Activated CD4-positive, alpha-beta T cell treated with anti-CD3 and anti-CD28 coated beads for 36 hours (primary cell): ENCODE data around the gene CAMSAP3. TPM values are rescaled to one million over a fixed set of nuclear protein-coding genes. Genes with fewer than 3 reads are reported as not detected.

Source experiments
- ATAC-seq: fragments of 200-7000 bp; cut with Tn5 transposase; one replicate; pipeline ENCODE4 v1.10.0; 2021; ENCODE audit warnings: mild to moderate bottlenecking, moderate library complexity
- CTCF ChIA-PET: fragments of 350-600 bp; sonication (Branson Sonifier 250); formaldehyde crosslinking; loops from one replicate; lab custom pipeline; 2021; ENCODE audit warnings: antibody characterized with exemption; lab: Charles Lee
- POLR2A ChIA-PET: fragments of 350-600 bp; sonication (Branson Sonifier 250); formaldehyde crosslinking; loops from one replicate; lab custom pipeline; 2021; ENCODE audit warnings: antibody characterized with exemption, inconsistent platforms; lab: Charles Lee
- DNase-seq: peaks from one replicate; pipeline ENCODE4 v3.0.0-alpha.2; 2020
- H3K27ac Mint-ChIP-seq: one replicate; pipeline ENCODE4 v1.8.0; 2021; ENCODE audit warnings: mixed read lengths
- H3K27me3 Mint-ChIP-seq: one replicate; pipeline ENCODE4 v1.8.0; 2021; ENCODE audit warnings: mixed read lengths
- H3K36me3 Mint-ChIP-seq: one replicate; pipeline ENCODE4 v1.8.0; 2021; ENCODE audit warnings: low read depth, mixed read lengths
- H3K4me1 Mint-ChIP-seq: one replicate; pipeline ENCODE4 v1.8.0; 2021; ENCODE audit warnings: mixed read lengths
- H3K4me3 Mint-ChIP-seq: one replicate; pipeline ENCODE4 v1.8.0; 2021; ENCODE audit warnings: mild to moderate bottlenecking, moderate library complexity, mixed read lengths
- H3K9me3 Mint-ChIP-seq: one replicate; pipeline ENCODE4 v1.8.0; 2021; ENCODE audit warnings: low read depth, mixed read lengths
- intact Hi-C, 2 experiments: fragments of 100-400 bp; cut with DNase I in 1 of 2; cut with micrococcal nuclease in 1 of 2; formaldehyde crosslinking; loops; one replicate each; pipeline versions ENCODE4 v1.14.2 to v1.15.1; 2022 to 2024; cut with DNase I, micrococcal nuclease
- microRNA-seq: library from miRNA; unstranded; fragments of <30 nt; microRNA quantifications from one replicate; pipeline ENCODE4 v1.2.0, GENCODE V29; 2021; ENCODE audit warnings: borderline replicate concordance
- total RNA-seq, 2 experiments: library from RNA; stranded (reverse); gene quantifications; one replicate each; pipeline ENCODE4 v1.2.3, GENCODE V29; 2021

Gene CAMSAP3
- total RNA-seq, 2 experiments from 2014 or later: 0.50 to 0.58 TPM

GRCh38 chr19:7654401-7654800, 58.7 kb downstream of the CAMSAP3 start:
- CTCF ChIA-PET: interaction anchor here (0.7 to 1.2 kb wide), 3 partner anchors 24 to 86 kb away, joined by 3 to 4 read pairs (median 3); partner anchors contain the start of gene TRAPPC5
- H3K27ac Mint-ChIP-seq: no peak overlapping the region
- intact Hi-C loops: no loop called here
- H3K4me3 Mint-ChIP-seq: no peak overlapping the region
- POLR2A ChIA-PET: interaction anchor here (0.6 kb wide), 1 partner anchor 9 kb away, joined by 3 read pairs; no protein-coding TSS in a partner anchor
- H3K4me1 Mint-ChIP-seq: peaks cover 31% of the 10 kb centered on the region
- ATAC-seq: no peak
- H3K27me3 Mint-ChIP-seq: no peaks in the 10 kb centered on the region
- H3K9me3 Mint-ChIP-seq: no peaks in the 10 kb centered on the region
- DNase-seq: no peak
- no peaks in the 10 kb centered on the region for H3K36me3 Mint-ChIP-seq

GRCh38 chr19:7655581-7655980, 59.9 kb downstream of the CAMSAP3 start:
- no peak overlapping the region for H3K4me3 Mint-ChIP-seq
- H3K27ac Mint-ChIP-seq: no peak overlapping the region
- no peaks in the 10 kb centered on the region for H3K9me3 Mint-ChIP-seq
- H3K27me3 Mint-ChIP-seq: no peaks in the 10 kb centered on the region
- intact Hi-C loops: no loop called here
- no peaks in the 10 kb centered on the region for H3K36me3 Mint-ChIP-seq
- no peak for ATAC-seq
- CTCF ChIA-PET: interaction anchor here (0.7 to 1.4 kb wide), 3 partner anchors 25 to 290 kb away, joined by 3 read pairs; partner anchors contain the start of gene TRAPPC5
- DNase-seq: no peak
- H3K4me1 Mint-ChIP-seq: peaks cover 31% of the 10 kb centered on the region
- POLR2A ChIA-PET: interaction anchor here (0.5 to 0.6 kb wide), 2 partner anchors 20 to 249 kb away, joined by 3 read pairs; no protein-coding TSS in a partner anchor

GRCh38 chr19:7657131-7657751, 61.6 kb downstream of the CAMSAP3 start:
- Mint-ChIP-seq H3K27me3 (no peaks in the 10 kb centered on the region), H3K4me3 (no peak overlapping the region), H3K36me3 (no peaks in the 10 kb centered on the region), H3K27ac (peak overlapping the region; percentile 37), H3K4me1 (peaks cover 28% of the 10 kb centered on the region), H3K9me3 (no peaks in the 10 kb centered on the region)
- intact Hi-C loops: no loop called here
- ATAC-seq: peak; percentile 72
- DNase-seq: peak; percentile 74
- CTCF ChIA-PET: interaction anchor here (1.1 to 2.1 kb wide), 3 partner anchors 12 to 24 kb away, joined by 4 to 8 read pairs (median 4); partner anchors contain the start of genes RETN and TRAPPC5
- POLR2A ChIA-PET: no interaction called here

GRCh38 chr19:7658219-7658686, 62.6 kb downstream of the CAMSAP3 start:
- Mint-ChIP-seq H3K36me3 (no peaks in the 10 kb centered on the region), H3K9me3 (no peaks in the 10 kb centered on the region), H3K27me3 (no peaks in the 10 kb centered on the region), H3K4me1 (peaks cover 23% of the 10 kb centered on the region), H3K27ac (peak overlapping the region; percentile 79), H3K4me3 (peak overlapping the region; percentile 65)
- intact Hi-C loops: loop anchor here in 1 of 2 experiments (1.0 kb wide), 1 partner anchor 23 kb away; no protein-coding TSS in a partner anchor
- peak; percentile 91 for ATAC-seq
- CTCF ChIA-PET: interaction anchor here (0.6 to 2.1 kb wide), 6 partner anchors 16 to 794 kb away, joined by 3 to 8 read pairs (median 3); partner anchors contain the start of gene TRAPPC5
- peak; percentile 71 for DNase-seq
- POLR2A ChIA-PET: interaction anchor here (0.6 kb wide), 1 partner anchor 14 kb away, joined by 3 read pairs; no protein-coding TSS in a partner anchor

GRCh38 chr19:7661744-7662538, 66.3 kb downstream of the CAMSAP3 start:
- Mint-ChIP-seq H3K9me3 (no peaks in the 10 kb centered on the region), H3K27ac (no peak overlapping the region), H3K4me3 (no peak overlapping the region), H3K27me3 (peaks cover 3% of the 10 kb centered on the region), H3K36me3 (no peaks in the 10 kb centered on the region), H3K4me1 (peaks cover 17% of the 10 kb centered on the region)
- DNase-seq (no peak), ATAC-seq (no peak)
- CTCF ChIA-PET: interaction anchor here (0.6 to 0.8 kb wide), 2 partner anchors 130 to 772 kb away, joined by 3 read pairs; no protein-coding TSS in a partner anchor
- POLR2A ChIA-PET: interaction anchor here (0.6 kb wide), 1 partner anchor 301 kb away, joined by 3 read pairs; no protein-coding TSS in a partner anchor
- intact Hi-C loops: no loop called here

GRCh38 chr19:7662657-7663056, 67.0 kb downstream of the CAMSAP3 start:
- H3K4me3 Mint-ChIP-seq: no peak overlapping the region
- ATAC-seq (no peak), DNase-seq (no peak)
- no peak overlapping the region for H3K27ac Mint-ChIP-seq
- no peaks in the 10 kb centered on the region for H3K9me3 Mint-ChIP-seq
- H3K36me3 Mint-ChIP-seq: no peaks in the 10 kb centered on the region
- POLR2A ChIA-PET: interaction anchor here (0.6 kb wide), 1 partner anchor 302 kb away, joined by 3 read pairs; no protein-coding TSS in a partner anchor
- H3K27me3 Mint-ChIP-seq: peaks cover 5% of the 10 kb centered on the region
- intact Hi-C loops: no loop called here
- CTCF ChIA-PET: interaction anchor here (0.6 to 0.8 kb wide), 2 partner anchors 129 to 772 kb away, joined by 3 read pairs; no protein-coding TSS in a partner anchor
- peaks cover 10% of the 10 kb centered on the region for H3K4me1 Mint-ChIP-seq

GRCh38 chr19:7663706-7664105, 68.0 kb downstream of the CAMSAP3 start:
- DNase-seq (no peak), ATAC-seq (no peak)
- H3K36me3 Mint-ChIP-seq: no peaks in the 10 kb centered on the region
- CTCF ChIA-PET: no interaction called here
- H3K4me1 Mint-ChIP-seq: no peaks in the 10 kb centered on the region
- H3K9me3 Mint-ChIP-seq: no peaks in the 10 kb centered on the region
- POLR2A ChIA-PET: interaction anchor here (0.6 kb wide), 1 partner anchor 10 kb away, joined by 3 read pairs; no protein-coding TSS in a partner anchor
- intact Hi-C loops: no loop called here
- peaks cover 5% of the 10 kb centered on the region for H3K27me3 Mint-ChIP-seq
- H3K4me3 Mint-ChIP-seq: no peak overlapping the region
- no peak overlapping the region for H3K27ac Mint-ChIP-seq

- peaks cover 12% of the 10 kb centered on the region for H3K27me3 Mint-ChIP-seq
- H3K9me3 Mint-ChIP-seq: no peaks in the 10 kb centered on the region
- ChIA-PET CTCF (interaction anchor here (0.8 to 1.3 kb wide), 2 partner anchors 14 to 133 kb away, joined by 3 to 6 read pairs; no protein-coding TSS in a partner anchor), POLR2A (no interaction called here)
- DNase-seq: no peak
- H3K36me3 Mint-ChIP-seq: no peaks in the 10 kb centered on the region
- no peak for ATAC-seq
- H3K4me3 Mint-ChIP-seq: no peak overlapping the region
- H3K4me1 Mint-ChIP-seq: peaks cover 4% of the 10 kb centered on the region
- intact Hi-C loops: no loop called here
- H3K27ac Mint-ChIP-seq: no peak overlapping the region
Measured at GRCh38 chr19:7665076-7665475, 69.4 kb downstream of the CAMSAP3 start.

Small RNAs within 50 kb of the gene (microRNA-seq; reads per million reads assigned to microRNA genes)
- gene MIR6792: not detected

Other genes starting within 250 kb of the CAMSAP3 start
- 10 to 100 TPM; 36.6 to 39.3 TPM for gene ARHGEF18, start 246.9 kb upstream of the CAMSAP3 start, total RNA-seq
- 1 to 10 TPM in 1 of 2 experiments, under 1 TPM in 1; 0.51 to 1.1 TPM for gene PEX11G, start 106.8 kb upstream of the CAMSAP3 start, total RNA-seq
- 1 to 10 TPM; 5.1 to 8.5 TPM for gene ZNF358, start 79.8 kb upstream of the CAMSAP3 start, total RNA-seq
- 1 to 10 TPM; 6.7 to 7.7 TPM for gene MCOLN1, start 73.2 kb upstream of the CAMSAP3 start, total RNA-seq
- 100 to 1,000 TPM in 1 of 2 experiments, 10 to 100 TPM in 1; 82.2 to 108 TPM for gene PNPLA6, start 60.1 kb upstream of the CAMSAP3 start, total RNA-seq
- gene XAB2, start 33.7 kb downstream of the CAMSAP3 start, total RNA-seq: 10 to 100 TPM; 45.9 to 48.3 TPM
- gene PET100, start 33.9 kb downstream of the CAMSAP3 start, total RNA-seq: 10 to 100 TPM; 45.1 to 99.4 TPM
- gene PCP2, start 37.9 kb downstream of the CAMSAP3 start, total RNA-seq: 1 to 10 TPM; 1.7 to 1.8 TPM
- 10 to 100 TPM; 75.2 to 83.0 TPM for gene STXBP2, start 41.2 kb downstream of the CAMSAP3 start, total RNA-seq
- not detected for gene RETN, start 73.2 kb downstream of the CAMSAP3 start, total RNA-seq
- gene MCEMP1, start 81.2 kb downstream of the CAMSAP3 start, total RNA-seq: not detected
- 10 to 100 TPM; 90.2 to 95.2 TPM for gene TRAPPC5, start 85.0 kb downstream of the CAMSAP3 start, total RNA-seq
- gene FCER2, start 106.3 kb downstream of the CAMSAP3 start, total RNA-seq: 1 to 10 TPM; 2.6 to 3.5 TPM
- gene CLEC4G, start 136.2 kb downstream of the CAMSAP3 start, total RNA-seq: not detected
- not detected for gene CD209, start 151.7 kb downstream of the CAMSAP3 start, total RNA-seq
- not detected for gene CLEC4M, start 167.4 kb downstream of the CAMSAP3 start, total RNA-seq
- gene EVI5L, start 234.4 kb downstream of the CAMSAP3 start, total RNA-seq: 1 to 10 TPM; 4.8 to 5.9 TPM